Inflammatory macrophage treated with lipopolysaccharide for 4 hours (primary cell): ENCODE measurements around the gene AP4S1.
"Not testable (repeated sequence)": the region's sequence is repeated elsewhere in the genome, so short reads cannot be mapped to it uniquely, and the experiment has no call there.

ENCODE experiments used
- DNase-seq: peaks from one replicate; pipeline ENCODE4 v3.0.0-alpha.2; 2020

AP4S1 gene

DNA sequence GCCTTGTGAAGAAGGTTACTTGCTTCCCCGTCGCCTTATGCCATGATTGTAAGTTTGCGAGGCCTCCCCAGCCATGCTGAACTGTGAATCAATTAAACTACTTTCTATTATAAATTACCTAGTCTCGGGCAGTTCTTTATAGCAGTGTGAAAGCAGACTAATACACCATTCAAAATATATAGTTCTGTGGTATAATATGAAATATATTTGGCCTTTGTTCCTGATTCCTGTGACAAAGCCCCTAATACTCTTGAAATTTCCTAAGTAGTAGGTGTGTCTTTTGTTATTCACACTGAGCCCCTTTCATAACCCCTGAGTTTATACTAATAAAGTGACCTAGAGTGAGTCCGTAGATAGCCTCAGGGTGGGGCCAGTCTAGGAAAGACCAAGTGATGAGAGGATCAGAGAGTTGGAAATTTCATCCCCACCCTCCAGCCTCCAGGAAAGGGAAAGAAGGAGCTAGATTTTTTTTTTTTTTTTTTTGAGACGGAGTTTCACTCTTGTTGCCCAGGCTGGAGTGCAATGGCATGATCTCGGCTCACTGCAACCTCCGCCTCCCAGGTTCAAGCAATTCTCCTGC, 20.1 kb downstream of the AP4S1 start:
- no peak for DNase-seq

DNA sequence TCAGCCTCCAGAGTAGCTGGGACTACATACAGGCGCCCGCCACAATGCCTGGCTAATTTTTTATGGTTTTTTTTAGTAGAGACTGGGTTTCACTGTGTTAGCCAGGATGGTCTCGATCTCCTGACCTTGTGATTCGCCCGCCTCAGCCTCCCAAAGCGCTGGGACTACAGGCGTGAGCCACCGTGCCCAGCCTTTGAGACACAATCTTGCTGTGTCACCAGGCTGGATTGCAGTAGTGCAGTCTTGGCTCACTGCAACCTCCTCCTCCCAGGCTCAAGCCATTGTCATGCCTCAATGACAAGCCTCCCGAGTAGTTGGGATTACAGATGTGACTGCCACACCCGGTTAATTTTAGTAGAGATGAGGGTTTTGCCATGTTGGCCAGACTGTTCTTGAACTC, 22.1 kb downstream of the AP4S1 start:
- DNase-seq = peak; percentile 78

DNA sequence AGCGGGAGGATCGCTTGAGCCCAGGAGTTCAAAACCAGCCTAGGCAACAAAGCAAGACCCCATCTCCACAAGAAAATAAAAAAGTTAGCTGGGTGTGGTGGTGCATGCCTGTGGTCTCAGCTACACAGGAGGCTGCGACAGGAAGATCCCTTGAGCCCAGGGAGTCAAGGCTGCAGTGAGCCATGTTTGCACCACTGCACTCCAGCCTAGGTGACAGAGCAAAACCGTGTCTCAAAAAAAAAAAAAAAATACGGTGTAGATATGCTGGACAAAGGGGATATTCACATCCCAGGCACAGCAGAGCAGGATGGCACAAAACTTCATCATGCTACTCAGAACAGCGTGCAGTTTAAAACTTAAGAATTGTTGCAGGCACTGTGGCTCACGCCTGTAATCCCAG, 25.6 kb downstream of the AP4S1 start:
- no peak for DNase-seq

DNA sequence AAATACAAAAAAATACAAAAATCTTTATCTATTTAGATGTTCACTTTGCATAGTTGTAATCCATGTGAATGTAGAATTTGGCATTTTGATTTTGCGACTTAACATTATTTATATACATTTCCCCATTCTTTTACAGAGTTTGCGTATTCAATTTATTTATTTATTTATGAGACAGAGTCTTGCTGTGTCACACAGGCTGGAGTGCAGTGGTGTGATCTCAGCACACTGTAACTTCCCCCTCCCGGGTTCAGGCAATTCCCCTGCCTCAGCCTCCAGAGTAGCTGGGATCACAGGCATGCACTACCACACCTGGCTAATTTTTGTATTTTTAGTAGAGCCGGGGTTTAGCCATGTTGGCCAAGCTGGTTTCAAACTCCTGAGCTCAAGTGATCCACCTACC, 26.1 kb downstream of the AP4S1 start:
- peak; percentile 65 for DNase-seq

DNA sequence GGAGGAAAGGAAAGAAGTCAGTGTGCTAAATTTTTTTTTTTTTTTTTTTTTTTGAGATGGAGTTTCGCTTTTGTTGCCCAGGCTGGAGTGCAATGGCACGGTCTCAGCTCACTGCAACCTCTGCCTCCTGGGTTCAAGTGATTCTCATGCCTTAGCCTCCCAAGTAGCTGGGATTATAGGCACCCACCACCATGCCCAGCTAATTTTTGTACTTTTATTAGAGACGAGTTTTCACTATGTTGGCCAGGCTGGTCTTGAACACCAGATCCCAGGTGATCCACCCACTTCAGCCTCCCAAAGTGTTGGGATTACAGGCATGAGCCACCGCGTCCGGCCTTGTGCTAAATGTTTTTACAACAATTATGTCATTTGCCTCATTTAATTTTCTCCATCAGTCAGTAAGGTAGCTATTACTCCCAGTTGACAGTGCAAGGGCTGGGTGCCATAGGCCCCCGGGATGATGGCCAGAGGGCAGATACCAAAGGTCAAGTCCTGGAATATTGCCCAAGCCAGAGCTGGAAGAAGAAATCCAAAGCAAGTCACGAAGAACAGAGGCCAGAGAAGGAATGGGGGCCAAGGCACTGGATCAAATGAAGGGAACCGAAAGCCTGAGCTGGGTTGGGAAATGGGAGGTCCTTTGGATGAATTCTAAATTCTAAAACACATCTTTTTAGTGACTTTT, 27.6 kb downstream of the AP4S1 start:
- not testable (repeated sequence) for DNase-seq

DNA sequence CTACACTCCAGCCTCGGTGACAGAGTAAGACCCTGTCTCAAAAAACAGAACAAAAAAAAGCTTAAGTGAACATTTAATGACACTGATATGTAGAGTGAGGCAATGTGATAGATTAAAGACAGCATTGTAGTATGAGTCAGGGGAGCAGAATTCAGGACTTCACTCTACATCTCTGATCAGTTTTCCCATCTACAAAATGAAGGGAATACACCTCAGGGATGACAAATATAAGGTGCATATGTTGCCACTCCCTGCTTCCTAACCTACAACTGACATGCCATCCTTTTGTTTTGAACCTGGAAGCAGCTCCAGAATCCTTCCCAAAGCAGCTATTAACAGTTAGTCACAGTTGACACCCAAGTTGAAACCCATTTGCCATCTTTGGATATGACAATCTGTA, 31.6 kb downstream of the AP4S1 start:
- DNase-seq = no peak

DNA sequence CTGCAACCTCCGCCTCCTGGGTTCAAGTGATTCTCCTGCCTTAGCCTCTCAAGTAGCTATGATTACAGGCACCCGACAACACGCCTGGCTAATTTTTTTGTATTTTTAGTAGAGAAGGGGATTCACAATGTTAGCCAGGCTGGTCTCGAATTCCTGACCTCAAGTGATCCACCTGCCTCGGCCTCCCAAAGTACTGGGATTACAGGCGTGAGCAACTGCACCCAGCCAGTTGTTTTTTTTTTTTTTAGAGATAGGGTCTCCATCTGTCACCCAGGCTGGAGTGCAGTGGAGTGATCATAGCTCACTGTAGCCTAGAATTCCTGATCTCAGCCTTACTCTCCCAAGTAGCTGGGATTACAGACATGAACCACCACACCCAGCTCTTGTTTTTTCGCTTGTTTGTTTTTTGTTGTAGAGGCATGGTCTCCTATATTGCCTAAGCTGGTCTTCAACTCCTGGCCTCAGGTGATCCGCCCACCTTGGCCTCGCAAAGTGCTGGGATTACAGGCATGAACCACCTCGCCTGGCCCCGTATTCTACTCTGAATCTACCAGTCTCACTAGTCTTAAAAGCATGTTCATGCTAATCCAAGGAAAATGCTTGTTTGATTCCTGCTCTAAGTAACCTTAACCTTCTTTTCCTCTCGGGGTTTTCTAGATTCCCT, 32.4 kb downstream of the AP4S1 start:
- no peak for DNase-seq

DNA sequence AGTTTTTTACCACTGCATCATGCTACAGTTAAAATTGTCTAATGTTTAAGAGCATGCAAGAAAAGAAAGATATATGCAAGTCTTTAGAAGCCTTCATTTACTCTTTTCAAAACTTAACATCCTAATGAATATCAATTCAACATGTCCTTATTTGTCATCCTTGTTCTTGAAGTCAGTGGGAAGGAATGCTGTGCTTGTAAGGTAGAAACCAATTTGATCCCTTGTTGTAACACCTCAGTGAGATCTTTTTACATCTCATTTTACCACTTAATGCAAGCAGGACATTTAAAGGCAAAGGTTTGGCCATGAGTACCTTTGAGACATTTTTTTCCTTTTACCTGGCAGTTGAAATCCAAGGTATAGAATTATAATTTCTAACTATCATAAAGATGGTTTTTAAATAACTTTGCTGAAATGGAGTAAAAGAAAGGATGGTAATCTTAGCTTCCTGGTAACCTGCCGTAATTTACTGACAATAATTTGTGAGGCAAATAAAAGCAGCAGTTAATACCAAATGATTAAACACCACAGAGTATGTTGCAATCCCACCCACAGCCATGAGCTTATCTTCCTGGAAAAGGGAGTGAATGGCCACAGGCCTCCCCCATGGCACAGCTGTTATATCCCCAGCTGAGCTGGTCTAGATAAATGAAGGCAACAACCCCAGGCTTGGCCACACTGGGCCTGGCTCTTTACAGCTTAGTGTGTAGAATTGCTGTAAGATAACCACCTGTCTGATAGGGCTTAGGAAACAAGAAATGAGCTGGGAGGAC, 33.9 kb downstream of the AP4S1 start:
- DNase-seq = peak; percentile 89

DNA sequence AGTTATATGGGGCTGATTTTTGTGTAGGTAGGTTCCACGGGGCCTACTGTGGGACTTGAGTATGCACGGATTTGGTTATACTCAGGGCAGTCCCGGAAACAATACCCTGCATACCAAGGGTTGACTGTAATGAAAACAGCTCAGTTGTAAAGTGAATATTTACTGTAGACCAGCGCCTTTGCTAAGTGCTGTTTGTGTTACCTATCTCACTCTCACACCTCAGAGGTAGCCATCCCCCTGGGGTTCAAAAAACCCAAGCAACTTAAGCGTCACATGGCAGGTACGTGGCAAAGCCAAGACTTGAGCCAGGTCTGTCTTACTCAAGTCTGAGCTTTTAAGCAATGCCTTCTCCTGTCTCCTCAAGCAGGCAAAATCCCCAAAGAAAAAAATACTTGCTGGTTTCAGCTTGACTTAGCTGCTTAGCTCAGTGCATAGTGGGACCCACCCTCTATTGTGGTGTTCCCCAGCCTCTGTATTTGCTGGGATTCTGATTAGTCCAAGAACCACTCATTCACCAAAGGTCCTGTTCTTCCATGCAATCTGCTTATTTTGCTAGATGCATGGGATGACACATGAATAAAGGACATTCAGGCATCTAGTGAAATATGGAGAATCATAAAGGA, 34.9 kb downstream of the AP4S1 start:
- no peak for DNase-seq

DNA sequence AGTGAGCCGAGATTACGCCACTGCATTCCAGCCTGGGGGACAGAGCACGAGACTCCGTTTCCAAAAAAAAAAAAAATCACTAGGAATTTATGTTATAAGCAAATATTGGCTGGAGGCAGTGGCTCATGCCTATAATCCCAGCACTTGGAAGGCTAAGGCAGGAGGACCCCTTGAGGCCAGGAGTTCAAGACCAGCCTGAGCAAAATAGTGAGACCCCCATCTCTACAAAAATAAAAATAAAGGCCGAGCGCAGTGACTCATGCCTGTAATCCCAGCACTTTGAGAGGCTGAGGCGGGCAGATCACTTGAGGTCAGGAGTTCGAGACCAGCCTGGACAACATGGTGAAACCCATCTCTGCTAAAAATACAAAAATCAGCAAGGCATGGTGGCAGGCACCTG, 37.5 kb downstream of the AP4S1 start:
- DNase-seq = not testable (repeated sequence)

DNA sequence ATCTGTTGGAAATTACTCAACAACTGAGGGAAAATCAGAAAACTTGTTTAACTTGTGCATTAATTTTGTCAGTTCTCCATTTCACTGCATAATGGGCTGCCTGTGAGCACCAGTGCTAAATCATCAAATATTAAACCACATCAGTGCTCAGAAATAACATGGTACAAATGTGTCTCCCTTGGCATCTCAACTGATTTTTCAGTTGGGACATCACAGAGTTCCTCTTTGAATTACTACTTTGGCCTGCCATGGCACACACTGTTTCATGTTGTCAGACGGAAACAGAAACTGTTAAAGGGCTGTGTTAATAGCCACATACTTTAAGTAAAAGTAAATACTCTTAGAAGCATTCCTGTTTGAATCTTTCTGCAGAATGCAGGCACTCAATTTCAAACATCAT, 42.8 kb downstream of the AP4S1 start:
- peak; percentile 93 for DNase-seq

DNA sequence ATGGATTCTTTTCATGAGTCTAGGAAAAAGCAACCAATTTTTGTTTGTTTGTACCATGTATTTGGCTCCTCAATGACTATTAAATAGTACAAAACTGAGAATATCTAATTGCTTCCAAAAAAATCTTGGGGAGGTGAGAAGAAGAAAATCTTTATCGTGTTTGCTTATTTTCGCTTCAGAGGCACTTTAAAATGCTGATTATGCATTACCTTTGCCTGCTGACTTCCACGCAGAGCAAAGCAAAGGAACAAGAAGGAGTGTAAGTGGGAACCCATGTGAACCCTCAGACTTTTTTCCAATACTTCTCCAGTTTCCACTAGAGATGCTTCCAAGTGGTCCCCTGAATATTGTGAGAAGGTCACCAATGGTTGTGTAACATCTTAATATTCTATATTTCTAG, 43.9 kb downstream of the AP4S1 start:
- no peak for DNase-seq

DNA sequence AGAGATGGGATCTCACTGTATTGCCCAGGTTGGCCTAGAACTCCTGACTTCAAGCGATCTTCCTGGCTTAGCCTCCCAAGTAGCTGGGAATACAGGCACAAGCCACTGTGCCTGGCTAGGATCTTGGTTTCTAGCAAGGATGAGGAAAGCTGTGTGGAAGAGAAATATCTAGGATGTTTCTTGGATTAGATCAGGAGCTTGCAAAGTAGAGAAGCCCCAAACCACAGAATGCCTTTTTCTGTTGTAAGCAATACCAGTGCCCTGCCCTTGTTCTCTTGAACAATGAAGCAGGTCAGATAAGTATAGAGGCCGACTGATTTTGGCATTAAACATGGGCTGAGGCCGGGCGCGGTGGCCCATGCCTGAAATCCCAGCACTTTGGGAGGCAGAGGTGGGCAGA, 45.0 kb downstream of the AP4S1 start:
- no peak for DNase-seq

DNA sequence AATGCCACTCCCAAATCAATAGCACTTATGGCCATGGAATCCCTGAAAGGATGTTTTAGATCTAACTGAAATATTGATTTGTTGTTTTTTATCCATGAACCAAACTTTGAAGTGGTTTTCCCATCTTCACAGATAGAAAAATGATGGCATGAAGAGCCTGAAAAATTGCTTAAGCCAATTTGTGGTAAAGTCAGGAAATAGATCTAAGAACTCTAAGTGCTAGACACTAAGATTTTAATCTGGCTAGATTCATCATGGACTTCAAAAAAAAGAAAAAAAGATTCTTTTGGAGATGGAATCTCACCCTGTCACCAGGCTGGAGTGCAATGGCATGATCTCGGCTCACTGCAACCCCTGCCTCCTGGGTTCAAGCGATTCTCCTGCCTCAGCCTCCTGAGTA, 45.7 kb downstream of the AP4S1 start:
- DNase-seq = no peak

DNA sequence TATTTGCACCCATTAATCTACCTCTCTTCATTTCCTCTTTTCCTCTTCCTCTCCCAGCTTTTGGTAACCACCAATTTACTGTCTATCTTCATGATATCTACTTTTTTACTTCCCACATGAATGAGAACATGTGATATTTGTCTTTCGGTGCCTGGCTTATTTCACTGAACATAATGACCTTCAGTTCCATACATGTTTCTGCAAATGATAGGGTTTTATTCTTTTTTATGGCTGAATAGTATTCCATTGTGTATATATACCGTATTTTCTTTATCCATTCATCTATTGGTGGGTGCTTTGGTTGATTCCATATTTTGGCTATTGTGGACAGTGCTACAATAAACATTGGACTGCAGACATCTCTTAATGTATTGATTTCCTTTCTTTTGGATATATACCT, 49.7 kb downstream of the AP4S1 start:
- DNase-seq = no peak

DNA sequence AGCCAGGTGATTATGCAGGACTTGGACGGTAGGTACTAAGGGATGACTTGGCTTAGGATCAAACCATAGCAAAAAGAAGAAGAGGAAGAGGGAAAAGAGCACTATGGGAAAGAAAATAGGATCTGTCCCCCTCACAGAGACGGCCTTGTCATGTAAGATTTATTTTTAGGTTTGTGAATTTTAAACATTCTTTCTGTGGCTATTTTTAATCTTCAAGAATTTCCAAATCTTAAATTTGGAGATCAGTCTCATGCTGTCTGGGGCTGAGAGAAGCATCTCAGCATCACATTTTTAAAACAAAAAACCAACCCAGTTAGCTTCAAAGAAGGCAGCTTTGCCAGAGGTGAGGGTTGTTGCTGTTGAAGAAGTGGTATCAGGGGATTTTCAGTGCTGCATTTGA, 53.3 kb downstream of the AP4S1 start:
- DNase-seq = no peak

DNA sequence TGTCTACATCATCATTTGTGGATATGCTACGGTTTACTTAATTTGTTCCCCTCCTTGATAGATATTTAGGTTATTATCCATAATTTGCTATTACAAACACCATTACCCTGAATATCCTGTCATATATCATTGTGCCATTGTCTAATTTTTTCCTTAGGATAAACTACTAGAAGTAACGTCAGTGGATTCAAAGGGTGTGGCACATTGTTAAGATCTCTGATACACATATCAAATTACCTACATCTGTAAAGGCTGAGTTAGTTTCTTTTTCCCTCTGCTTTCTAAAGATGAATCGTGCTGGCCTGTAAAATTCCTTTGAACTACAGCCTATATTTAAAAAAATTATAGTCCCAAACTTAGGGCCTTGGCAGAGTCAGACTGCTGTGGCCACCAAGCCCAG, 54.6 kb downstream of the AP4S1 start:
- DNase-seq = no peak

DNA sequence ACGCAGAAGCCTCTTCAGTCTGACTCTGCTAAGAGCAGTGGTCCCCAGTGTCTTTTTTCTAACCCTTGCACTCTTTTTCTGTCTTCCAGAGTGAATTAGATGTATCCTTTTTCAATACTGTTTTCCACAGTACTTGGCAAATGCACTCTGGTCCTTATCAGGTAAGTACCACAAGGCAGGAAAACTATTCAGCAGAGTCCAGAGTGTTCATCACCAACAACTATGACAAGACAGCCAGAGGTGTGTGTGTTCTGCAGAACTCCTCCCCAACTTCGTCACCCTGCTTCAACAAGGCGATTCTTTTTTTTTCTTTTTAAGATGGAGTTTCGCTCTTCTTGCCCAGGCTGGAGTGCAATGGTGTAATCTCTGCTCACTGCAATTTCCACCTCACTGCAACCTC, 55.0 kb downstream of the AP4S1 start:
- DNase-seq = no peak

DNA sequence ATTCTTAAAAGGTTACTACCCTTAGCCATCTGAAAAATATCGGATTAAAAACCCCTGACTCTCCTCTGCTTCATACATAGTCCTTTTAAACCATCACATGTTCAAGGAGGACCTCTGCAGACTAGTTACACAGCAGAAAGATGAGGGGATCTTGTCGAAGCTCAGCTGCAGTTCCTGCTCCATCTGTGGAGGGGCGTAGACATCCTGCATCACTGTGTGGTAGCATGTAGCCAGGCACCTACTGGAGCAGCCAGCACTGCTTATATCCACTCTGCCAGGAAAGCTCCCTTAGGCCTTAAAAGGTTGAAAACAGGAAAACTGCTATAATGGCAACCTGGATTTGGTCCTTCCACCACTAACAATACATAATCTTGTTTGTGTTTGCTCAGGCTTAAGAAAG, 58.3 kb downstream of the AP4S1 start:
- no peak for DNase-seq

DNA sequence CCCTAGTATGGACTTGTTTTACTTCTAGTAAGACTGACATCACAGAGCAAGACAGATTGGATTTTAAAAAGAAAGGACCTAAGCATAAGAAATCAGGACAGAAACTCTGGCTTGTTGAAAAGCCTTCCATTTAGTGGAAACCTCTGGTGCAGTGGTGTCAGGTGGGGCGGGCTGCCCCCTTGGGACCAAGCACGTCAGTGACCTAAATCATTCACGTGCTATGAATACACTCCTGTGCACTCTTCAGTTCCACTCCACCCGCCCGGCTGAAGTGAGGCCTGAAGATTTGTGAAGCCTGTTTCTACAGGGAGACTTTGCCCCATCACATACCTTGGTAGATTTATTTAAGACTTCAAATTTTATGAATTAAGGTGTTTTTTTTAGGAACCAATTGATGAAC, 58.9 kb downstream of the AP4S1 start:
- no peak for DNase-seq

DNA sequence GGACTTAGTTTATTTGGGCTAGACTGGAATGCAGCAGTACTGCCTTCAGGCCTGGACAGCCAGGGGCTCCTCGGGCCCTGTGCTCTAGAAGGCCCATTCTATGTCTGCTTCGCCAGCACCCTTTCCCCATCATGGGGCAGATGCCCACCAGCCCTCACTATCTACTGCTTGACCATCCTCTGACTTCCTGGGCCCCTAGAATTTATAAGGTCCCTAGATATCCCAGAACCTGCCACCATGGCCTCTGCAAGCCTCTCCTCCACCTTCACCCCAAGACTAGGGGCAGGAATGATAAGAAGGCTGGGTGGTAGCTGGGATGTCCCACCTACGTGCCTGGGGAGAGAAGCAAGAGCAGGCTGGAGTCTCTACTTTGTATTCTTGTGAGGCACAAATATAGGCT, 59.6 kb downstream of the AP4S1 start:
- no peak for DNase-seq

DNA sequence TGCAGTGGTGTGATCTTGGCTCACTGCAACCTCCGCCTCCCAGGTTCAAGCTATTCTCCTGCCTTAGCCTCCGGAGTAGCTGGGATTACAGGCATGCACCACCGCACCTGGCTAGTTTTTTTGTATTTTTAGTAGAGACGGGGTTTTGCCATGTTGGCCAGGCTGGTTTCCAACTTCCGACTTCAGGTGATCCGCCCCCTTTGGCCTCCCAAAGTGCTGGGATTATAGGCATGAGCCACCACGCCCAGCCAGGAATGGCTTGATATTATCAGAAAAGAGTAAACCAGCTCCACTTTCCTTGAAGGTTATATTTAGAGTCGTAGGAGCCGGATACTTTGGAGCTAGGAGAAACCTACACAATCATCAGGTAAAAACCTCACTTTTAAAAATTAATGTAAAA, 61.0 kb downstream of the AP4S1 start:
- DNase-seq = not testable (repeated sequence)
